ENCODE data around the gene GRM2.

DNA sequence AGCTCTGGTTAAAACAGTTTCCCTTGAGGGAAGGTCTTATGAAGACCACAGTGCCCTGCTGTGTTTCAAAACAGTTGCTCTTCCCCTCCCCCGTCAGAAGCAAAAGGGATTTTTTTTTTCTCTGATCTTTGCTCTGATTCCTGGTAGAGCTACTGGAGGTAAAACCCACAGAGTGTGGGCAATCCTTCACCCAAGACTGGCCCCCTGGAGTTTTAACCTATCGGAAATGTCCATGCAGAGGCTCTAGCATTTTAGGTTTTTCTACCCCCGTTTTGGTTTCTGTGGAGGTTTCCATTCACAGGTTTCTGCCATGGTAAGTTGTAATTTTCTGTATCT lies 27.7 kb downstream of the GRM2 start:
- TF ChIP-seq, protein P1, sequence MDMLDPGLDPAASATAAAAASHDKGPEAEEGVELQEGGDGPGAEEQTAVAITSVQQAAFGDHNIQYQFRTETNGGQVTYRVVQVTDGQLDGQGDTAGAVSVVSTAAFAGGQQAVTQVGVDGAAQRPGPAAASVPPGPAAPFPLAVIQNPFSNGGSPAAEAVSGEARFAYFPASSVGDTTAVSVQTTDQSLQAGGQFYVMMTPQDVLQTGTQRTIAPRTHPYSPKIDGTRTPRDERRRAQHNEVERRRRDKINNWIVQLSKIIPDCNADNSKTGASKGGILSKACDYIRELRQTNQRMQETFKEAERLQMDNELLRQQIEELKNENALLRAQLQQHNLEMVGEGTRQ (IDR thresholded peaks at IDR 0.05; ENCODE audit: borderline replicate concordance, low read depth, low read length) = no peak
- TF ChIP-seq, protein P2, sequence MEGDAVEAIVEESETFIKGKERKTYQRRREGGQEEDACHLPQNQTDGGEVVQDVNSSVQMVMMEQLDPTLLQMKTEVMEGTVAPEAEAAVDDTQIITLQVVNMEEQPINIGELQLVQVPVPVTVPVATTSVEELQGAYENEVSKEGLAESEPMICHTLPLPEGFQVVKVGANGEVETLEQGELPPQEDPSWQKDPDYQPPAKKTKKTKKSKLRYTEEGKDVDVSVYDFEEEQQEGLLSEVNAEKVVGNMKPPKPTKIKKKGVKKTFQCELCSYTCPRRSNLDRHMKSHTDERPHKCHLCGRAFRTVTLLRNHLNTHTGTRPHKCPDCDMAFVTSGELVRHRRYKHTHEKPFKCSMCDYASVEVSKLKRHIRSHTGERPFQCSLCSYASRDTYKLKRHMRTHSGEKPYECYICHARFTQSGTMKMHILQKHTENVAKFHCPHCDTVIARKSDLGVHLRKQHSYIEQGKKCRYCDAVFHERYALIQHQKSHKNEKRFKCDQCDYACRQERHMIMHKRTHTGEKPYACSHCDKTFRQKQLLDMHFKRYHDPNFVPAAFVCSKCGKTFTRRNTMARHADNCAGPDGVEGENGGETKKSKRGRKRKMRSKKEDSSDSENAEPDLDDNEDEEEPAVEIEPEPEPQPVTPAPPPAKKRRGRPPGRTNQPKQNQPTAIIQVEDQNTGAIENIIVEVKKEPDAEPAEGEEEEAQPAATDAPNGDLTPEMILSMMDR (IDR thresholded peaks at IDR 0.05 in 2 of 3, conservative IDR thresholded peaks at IDR 0.05 in 1 of 3; ENCODE audit: control insufficient read depth in 2 of 3, extremely low read depth in 1 of 3, insufficient read depth in 1 of 3, low read depth in 3 of 3, low read length in 3 of 3) = no peak
- TF ChIP-seq SREBF1 (IDR thresholded peaks at IDR 0.05; ENCODE audit: low read length) (no peak), EZH2 (IDR thresholded peaks at IDR 0.05; ENCODE audit: borderline replicate concordance, control insufficient read depth, low read depth, low read length) (no peak), POLR2A (IDR thresholded peaks at IDR 0.05; ENCODE audit: low read depth, low read length) (no peak), RCOR1 (conservative IDR thresholded peaks at IDR 0.05; ENCODE audit: low read depth, low read length) (no peak), SMC3 (IDR thresholded peaks at IDR 0.05; ENCODE audit: borderline replicate concordance, low read length) (no peak)
- TF ChIP-seq, protein P3, sequence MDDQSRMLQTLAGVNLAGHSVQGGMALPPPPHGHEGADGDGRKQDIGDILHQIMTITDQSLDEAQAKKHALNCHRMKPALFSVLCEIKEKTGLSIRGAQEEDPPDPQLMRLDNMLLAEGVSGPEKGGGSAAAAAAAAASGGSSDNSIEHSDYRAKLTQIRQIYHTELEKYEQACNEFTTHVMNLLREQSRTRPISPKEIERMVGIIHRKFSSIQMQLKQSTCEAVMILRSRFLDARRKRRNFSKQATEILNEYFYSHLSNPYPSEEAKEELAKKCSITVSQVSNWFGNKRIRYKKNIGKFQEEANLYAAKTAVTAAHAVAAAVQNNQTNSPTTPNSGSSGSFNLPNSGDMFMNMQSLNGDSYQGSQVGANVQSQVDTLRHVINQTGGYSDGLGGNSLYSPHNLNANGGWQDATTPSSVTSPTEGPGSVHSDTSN (IDR thresholded peaks at IDR 0.05; ENCODE audit: insufficient replicate concordance, low read depth, low read length) = no peak
- TF ChIP-seq, protein P4, sequence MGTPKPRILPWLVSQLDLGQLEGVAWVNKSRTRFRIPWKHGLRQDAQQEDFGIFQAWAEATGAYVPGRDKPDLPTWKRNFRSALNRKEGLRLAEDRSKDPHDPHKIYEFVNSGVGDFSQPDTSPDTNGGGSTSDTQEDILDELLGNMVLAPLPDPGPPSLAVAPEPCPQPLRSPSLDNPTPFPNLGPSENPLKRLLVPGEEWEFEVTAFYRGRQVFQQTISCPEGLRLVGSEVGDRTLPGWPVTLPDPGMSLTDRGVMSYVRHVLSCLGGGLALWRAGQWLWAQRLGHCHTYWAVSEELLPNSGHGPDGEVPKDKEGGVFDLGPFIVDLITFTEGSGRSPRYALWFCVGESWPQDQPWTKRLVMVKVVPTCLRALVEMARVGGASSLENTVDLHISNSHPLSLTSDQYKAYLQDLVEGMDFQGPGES (IDR thresholded peaks at IDR 0.05) = no peak
